ENCODE measurements around the gene CACNA1F. TPM values are rescaled to one million over a fixed set of nuclear protein-coding genes. Genes with fewer than 3 reads are reported as not detected.

The CACNA1F gene
- total RNA-seq, 1 experiment from 2014 or later, result not detected

- DNase-seq (ENCODE audit: low read depth, low spot score) (no peak), ATAC-seq (no peak)
- Histone ChIP-seq H3K4me1 (ENCODE audit: control insufficient read depth, insufficient read depth, low read length) (no peaks in the 10 kb centered on the region), H3K36me3 (ENCODE audit: control insufficient read depth, insufficient read depth, low read length) (no peaks in the 10 kb centered on the region), H3K27ac (ENCODE audit: low read length) (no peak overlapping the region), H3K9me3 (ENCODE audit: control insufficient read depth, insufficient read depth, low read depth, low read length) (no peaks in the 10 kb centered on the region), H3K27me3 (ENCODE audit: control insufficient read depth, insufficient read depth, low read length) (no peaks in the 10 kb centered on the region), H3K4me3 (ENCODE audit: low read depth in 2 of 2, low read length in 2 of 2) (no peak overlapping the region)
- intact Hi-C loops (cut with micrococcal nuclease; ENCODE audit: unreplicated experiment), result no loop called here
- no peak for TF ChIP-seq REST (IDR thresholded peaks at IDR 0.05; ENCODE audit: insufficient read depth in 1 of 2, low read depth in 2 of 2, low read length in 1 of 2)
- no peak for TF ChIP-seq POLR2AphosphoS5 (IDR thresholded peaks at IDR 0.05; ENCODE audit: low read depth, low read length)
- TF ChIP-seq SIN3A (IDR thresholded peaks at IDR 0.05; ENCODE audit: borderline replicate concordance, insufficient read depth, low read depth, low read length), result no peak
- TF ChIP-seq CTCF (IDR thresholded peaks at IDR 0.05), result no peak
- TF ChIP-seq TCF7L2 (IDR thresholded peaks at IDR 0.05; ENCODE audit: low read depth, low read length), result no peak
- POLR2A ChIA-PET, result no interaction called here
- CTCF ChIA-PET, result no interaction called here
- no TSS peak for BruUV-seq (replicated peaks)
- in situ Hi-C loops (cut with HindIII; ENCODE audit: low pct_unique_long_range_greater_than_20kb, low sequenced_read_pairs), result no loop called here
Measured at GRCh38 chrX:49246541-49246940, 13.4 kb upstream of the CACNA1F start.

GRCh38 chrX:49244207-49244606 is 11.1 kb upstream of the CACNA1F start:
- H3K27me3 ChIP-seq (ENCODE audit: control insufficient read depth, insufficient read depth, low read length), result no peaks in the 10 kb centered on the region
- H3K36me3 ChIP-seq (ENCODE audit: control insufficient read depth, insufficient read depth, low read length), result no peaks in the 10 kb centered on the region
- no peak overlapping the region for H3K4me3 ChIP-seq (ENCODE audit: low read depth in 2 of 2, low read length in 2 of 2)
- ChIA-PET POLR2A (no interaction called here), CTCF (no interaction called here)
- no TSS peak for BruUV-seq (replicated peaks)
- DNase-seq (ENCODE audit: low read depth, low spot score) (no peak), ATAC-seq (no peak)
- in situ Hi-C loops (cut with HindIII; ENCODE audit: low pct_unique_long_range_greater_than_20kb, low sequenced_read_pairs) (no loop called here), intact Hi-C loops (cut with micrococcal nuclease; ENCODE audit: unreplicated experiment) (no loop called here)
- H3K27ac ChIP-seq (ENCODE audit: low read length), result no peak overlapping the region
- TF ChIP-seq CTCF (IDR thresholded peaks at IDR 0.05) (no peak), TCF7L2 (IDR thresholded peaks at IDR 0.05; ENCODE audit: low read depth, low read length) (no peak), SIN3A (IDR thresholded peaks at IDR 0.05; ENCODE audit: borderline replicate concordance, insufficient read depth, low read depth, low read length) (no peak), REST (IDR thresholded peaks at IDR 0.05; ENCODE audit: insufficient read depth in 1 of 2, low read depth in 2 of 2, low read length in 1 of 2) (no peak), POLR2AphosphoS5 (IDR thresholded peaks at IDR 0.05; ENCODE audit: low read depth, low read length) (no peak)
- H3K4me1 ChIP-seq (ENCODE audit: control insufficient read depth, insufficient read depth, low read length), result no peaks in the 10 kb centered on the region
- H3K9me3 ChIP-seq (ENCODE audit: control insufficient read depth, insufficient read depth, low read depth, low read length), result no peaks in the 10 kb centered on the region
